ENCODE results near the gene FAM163B. TPM values are rescaled to one million over a fixed set of nuclear protein-coding genes. Genes with fewer than 3 reads are reported as not detected.

Gene FAM163B
- total and polyA plus RNA-seq, 2 experiments from 2014 or later: 0.60 to 1.3 TPM

- TF ChIP-seq ZNF462 (CRISPR knock-in tag; IDR thresholded peaks at IDR 0.05): no peak
- TF ChIP-seq EZH2phosphoT487 (IDR thresholded peaks at IDR 0.05; ENCODE audit: unreplicated experiment): no peak
- TF ChIP-seq CTCF (conservative IDR thresholded peaks at IDR 0.05; ENCODE audit: low read depth in 2 of 2): no peak
- no peak for TF ChIP-seq ETS1 (IDR thresholded peaks at IDR 0.05)
- no peak for TF ChIP-seq EZH2 (IDR thresholded peaks at IDR 0.05; ENCODE audit: low read depth, unreplicated experiment)
- TF ChIP-seq ZNF114 (CRISPR knock-in tag; IDR thresholded peaks at IDR 0.05): no peak
- TF ChIP-seq STAT1 (IDR thresholded peaks at IDR 0.05; ENCODE audit: unreplicated experiment): no peak
Observed at GRCh38 chr9:133653638-133654037, 44.4 kb upstream of the FAM163B start (continued).
